Fibroblast of pulmonary artery (primary cell): ENCODE data around the gene CDH3.
A peak's percentile ranks its signal among the peaks of the same experiment; 100 is the strongest.

Experiments
- DNase-seq: peaks from one replicate; pipeline ENCODE4 v3.0.0-alpha.2; 2010; ENCODE audit warnings: low read depth
- H3K4me3 ChIP-seq: replicated peaks from 2 replicates; pipeline ENCODE4 v1.5.1; 2011; ENCODE audit warnings: low read depth, mild to moderate bottlenecking, control low read depth, low read length, moderate library complexity
- TF ChIP-seq, protein P1 (sequence below): IDR thresholded peaks from 2 replicates; pipeline ENCODE4 v1.5.1; 2011; ENCODE audit warnings: mild to moderate bottlenecking, control low read depth, low read length, inconsistent platforms; ENCODE audit errors: missing control alignments

CDH3 gene

DNA sequence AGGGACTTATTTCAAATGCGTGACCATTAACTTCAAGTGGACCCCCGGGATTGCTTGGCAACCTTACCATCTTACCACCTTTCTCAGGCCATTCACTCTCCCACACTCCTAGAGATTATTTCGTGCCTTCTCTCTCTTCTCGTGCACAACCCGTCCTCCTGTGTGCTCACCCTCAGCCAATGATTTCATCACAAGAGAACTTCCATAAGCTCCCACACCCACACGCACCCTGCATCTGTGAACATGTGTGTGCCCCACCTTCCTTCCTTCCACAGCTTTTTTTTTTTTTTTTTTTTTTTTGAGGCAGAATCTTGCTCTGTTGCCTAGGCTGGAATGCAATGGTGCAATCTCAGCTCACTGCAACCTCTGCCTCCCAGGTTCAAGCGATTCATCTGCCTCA is 27.4 kb upstream of the CDH3 start:
- TF ChIP-seq, protein P1, sequence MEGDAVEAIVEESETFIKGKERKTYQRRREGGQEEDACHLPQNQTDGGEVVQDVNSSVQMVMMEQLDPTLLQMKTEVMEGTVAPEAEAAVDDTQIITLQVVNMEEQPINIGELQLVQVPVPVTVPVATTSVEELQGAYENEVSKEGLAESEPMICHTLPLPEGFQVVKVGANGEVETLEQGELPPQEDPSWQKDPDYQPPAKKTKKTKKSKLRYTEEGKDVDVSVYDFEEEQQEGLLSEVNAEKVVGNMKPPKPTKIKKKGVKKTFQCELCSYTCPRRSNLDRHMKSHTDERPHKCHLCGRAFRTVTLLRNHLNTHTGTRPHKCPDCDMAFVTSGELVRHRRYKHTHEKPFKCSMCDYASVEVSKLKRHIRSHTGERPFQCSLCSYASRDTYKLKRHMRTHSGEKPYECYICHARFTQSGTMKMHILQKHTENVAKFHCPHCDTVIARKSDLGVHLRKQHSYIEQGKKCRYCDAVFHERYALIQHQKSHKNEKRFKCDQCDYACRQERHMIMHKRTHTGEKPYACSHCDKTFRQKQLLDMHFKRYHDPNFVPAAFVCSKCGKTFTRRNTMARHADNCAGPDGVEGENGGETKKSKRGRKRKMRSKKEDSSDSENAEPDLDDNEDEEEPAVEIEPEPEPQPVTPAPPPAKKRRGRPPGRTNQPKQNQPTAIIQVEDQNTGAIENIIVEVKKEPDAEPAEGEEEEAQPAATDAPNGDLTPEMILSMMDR: no peak
- DNase-seq: no peak
- no peak overlapping the region for H3K4me3 ChIP-seq

DNA sequence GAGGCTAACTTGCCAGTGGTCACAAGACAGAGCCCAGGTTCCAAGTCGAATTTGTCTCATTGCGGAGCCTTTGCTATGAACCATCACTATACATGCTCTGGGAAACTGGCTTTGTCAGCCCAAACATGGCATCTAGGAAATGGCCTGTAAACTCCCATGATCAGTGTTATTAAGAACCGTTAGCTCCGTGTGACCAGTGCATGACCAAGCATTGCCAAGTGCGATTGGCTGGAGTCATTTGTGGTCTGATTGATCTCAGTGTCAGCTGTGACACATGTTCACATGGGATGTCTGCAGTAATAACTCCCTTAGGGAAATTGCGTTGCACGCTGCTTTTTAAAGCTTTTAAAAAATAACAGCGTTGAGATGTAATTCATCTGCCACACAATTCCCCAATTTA is 18.6 kb upstream of the CDH3 start:
- no peak overlapping the region for H3K4me3 ChIP-seq
- DNase-seq: no peak
- TF ChIP-seq, protein P1: no peak

DNA sequence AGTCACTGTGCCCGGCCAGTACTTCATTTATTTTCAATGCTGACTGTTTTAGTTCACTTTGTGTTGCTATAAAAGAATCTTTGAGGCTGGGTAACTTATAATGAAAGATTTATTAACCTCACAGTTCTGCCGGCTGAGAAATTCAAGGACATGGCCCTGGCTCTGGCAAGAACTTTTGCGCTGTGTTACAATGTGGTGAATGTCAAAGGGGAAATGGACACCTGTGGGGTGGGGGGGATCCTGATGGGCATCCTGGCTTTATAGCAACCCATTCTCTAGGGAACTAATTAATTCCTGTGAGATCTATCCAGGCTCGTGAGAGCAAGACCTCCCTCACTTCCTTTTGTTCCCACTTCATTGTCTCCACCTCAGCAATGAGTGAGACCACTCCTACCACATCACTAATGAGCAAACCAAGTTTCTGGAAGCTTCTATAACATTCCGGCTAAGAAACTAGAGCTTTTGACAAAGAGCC is 17.1 kb upstream of the CDH3 start:
- DNase-seq: no peak
- H3K4me3 ChIP-seq: no peak overlapping the region
- TF ChIP-seq, protein P1: no peak

DNA sequence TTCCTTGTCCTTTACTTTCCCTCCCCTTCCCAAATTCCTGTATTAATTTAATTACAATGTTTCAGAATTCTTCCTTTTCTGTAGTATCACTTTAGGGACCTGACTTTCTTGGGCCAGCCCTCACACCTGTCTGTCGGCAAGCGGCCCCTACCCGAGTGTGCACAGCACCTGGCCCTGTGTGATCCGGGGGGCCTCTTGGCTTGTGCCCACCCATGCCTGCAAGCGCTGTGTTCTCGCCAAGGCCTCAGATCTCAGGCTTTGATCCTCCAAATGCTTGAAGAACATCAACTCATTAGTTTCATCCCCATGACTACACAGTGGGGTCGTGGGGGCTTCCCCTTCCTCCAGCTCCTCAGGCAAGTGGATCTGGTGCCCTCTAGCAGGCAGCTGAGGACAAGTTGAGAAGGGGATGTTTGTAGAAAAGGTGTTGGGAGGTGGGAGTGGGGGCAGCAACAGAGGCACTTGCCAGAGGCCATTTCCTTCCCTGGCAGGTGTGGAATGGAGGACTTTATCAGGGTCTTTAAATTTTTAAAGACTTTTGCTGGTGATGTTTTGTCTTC is 15.7 kb upstream of the CDH3 start:
- TF ChIP-seq, protein P1: no peak

DNA sequence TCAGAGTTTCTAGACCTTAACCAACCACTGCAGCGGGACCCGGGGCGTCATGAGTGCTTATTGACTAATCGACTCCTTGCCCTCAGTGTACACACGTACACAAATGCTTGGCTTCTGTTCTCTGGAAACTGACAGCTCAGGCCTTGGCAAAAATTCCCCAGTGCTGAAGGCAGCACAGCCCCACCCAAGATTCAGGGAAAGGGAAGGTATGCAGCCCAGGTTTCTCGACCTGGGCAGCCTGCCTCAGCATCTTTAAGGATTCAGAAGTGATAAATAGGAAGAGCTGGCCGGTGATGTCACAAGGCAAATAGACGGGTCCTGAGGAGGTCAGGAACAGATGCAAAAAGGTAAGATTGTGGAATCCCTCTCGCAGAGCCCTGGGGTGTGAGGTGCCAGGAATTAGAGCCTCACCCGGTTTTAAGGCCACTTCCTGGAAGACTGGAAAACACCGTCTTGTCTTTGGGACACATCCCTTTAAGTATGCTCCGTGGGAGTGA is 9.0 kb upstream of the CDH3 start:
- DNase-seq: peak; percentile 31
- H3K4me3 ChIP-seq: no peak overlapping the region
- TF ChIP-seq, protein P1: no peak

More for the DNA sequence above, 15.7 kb upstream of the CDH3 start:
- no peak overlapping the region for H3K4me3 ChIP-seq
- no peak for DNase-seq

DNA sequence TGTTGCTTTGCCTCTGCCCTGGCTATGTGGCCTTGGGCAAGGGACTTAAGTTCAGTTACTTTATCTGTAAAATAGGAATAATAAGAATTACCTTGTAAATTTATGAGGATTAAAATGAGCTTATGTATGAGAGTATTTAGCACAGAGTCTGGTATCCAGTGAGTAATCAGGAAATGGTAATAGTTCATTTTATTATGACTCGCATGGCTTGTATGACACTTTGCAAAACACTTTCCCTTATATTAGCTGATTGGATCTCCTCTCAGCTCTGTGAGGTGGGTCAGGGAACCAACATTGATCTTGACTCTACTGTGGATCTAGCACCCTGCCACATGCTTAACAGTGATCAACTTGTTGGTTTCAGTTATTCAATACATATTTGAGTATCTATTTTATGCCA is 8.3 kb upstream of the CDH3 start:
- TF ChIP-seq, protein P1: no peak
- H3K4me3 ChIP-seq: no peak overlapping the region
- DNase-seq: peak; percentile 8

DNA sequence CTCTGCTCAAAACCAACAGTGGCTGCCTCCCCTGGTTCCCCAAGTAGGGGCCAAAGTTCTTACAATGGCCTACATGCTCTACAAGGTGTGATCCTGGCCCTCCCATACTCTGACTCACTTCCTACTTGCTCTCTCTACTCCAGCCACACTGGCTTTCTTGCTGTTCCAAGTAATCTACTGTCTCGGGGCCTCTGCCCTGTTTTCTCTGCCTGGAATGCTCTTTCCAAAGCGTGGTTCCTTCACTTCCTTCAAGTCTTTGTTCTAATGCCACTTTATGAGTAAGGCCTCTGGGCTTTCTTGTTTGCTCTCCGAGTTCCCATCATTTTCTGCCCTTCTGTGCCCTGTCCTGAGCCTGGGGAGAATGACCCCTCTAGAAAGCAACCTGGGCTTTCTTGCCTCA is 4.1 kb upstream of the CDH3 start:
- peak; percentile 44 for DNase-seq
- H3K4me3 ChIP-seq: no peak overlapping the region
- TF ChIP-seq, protein P1: no peak
